Lower lobe of right lung (tissue), 2 donors: ENCODE measurements around the gene LRCH1. TPM values are rescaled to one million over a fixed set of nuclear protein-coding genes. Genes with fewer than 3 reads are reported as not detected.
A peak's percentile ranks its signal among the peaks of the same experiment; 100 is the strongest.

Source experiments
- ATAC-seq, 2 donors: fragments of 200-7000 bp; cut with Tn5 transposase; one replicate each; pipeline ENCODE4 v1.9.1; 2020 to 2022; ENCODE audit warnings: mild to moderate bottlenecking in 2 of 2, moderate library complexity in 2 of 2
- DNase-seq: peaks from one replicate; pipeline ENCODE4 v3.0.0-alpha.2; 2020
- H3K27ac ChIP-seq: fragments of 200-600 bp; one replicate; pipeline ENCODE4 v1.8.0; 2022
- H3K27me3 ChIP-seq: fragments of 200-600 bp; one replicate; pipeline ENCODE4 v1.8.0; 2022; ENCODE audit warnings: low read depth
- H3K36me3 ChIP-seq: fragments of 200-600 bp; one replicate; pipeline ENCODE4 v1.8.0; 2022; ENCODE audit warnings: mild to moderate bottlenecking
- H3K4me1 ChIP-seq: fragments of 200-600 bp; one replicate; pipeline ENCODE4 v1.8.0; 2022
- H3K4me3 ChIP-seq: fragments of 200-600 bp; one replicate; pipeline ENCODE4 v1.8.0; 2022; ENCODE audit warnings: mild to moderate bottlenecking
- H3K9me3 ChIP-seq: fragments of 200-600 bp; one replicate; pipeline ENCODE4 v1.8.0; 2022
- CTCF ChIP-seq: fragments of 200-600 bp; IDR thresholded peaks from one replicate; pipeline ENCODE4 v1.8.0; 2022; ENCODE audit warnings: antibody characterized with exemption, mild to moderate bottlenecking
- intact Hi-C: fragments of 100-400 bp; cut with DNase I; formaldehyde crosslinking; loops from one replicate; pipeline ENCODE4 v1.11.0; 2022
- total RNA-seq: library from RNA; stranded (reverse); fragmentation: NEBNext Ultra II Directional; extraction: Animal tissue kit (Norgen Biotek cat#: 25700); gene quantifications from one replicate; pipeline ENCODE4 v1.2.1, GENCODE V29; 2021
- donor health status: DM: no; HTN: yes; CAD: no; lungs with severe emphysema.

The LRCH1 gene
- total RNA-seq, 1 donor from 2014 or later = 25.9 TPM

DNA sequence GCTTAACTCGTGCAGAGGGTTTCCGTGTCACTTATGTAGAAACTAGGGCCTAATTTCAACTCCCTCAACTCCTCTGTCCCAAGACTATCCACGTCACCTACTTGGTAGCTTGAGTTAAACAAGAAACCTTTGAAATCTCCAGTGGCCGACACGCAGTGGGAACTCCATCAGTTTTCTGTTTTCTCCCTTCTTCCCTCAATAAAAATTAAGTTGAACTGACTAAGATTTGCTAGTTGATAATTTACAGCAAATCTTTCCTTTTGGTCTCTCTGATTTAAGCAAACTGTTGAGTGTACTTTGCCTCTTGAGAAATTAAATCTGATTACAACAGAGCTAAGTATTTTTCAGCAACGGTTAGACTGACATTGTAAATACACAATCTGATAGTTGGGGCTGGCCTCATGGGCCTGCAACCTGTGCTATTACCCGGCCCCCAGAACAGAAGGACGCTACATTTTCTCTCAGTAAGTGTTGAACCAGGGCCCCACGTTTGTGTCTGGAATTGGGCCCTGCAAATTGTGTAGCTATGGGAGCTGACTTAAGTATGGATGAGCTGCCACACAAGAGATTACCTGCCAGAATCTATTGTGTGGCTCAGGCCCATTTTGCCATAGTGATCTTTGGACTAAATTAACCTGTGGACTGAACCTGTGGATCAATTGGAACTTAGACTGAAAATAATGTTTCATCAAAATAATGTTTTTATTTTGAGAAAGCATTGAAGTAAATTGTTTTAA, 244.7 kb downstream of the LRCH1 start:
- Histone ChIP-seq H3K9me3 (no peaks in the 10 kb centered on the region), H3K36me3 (no peaks in the 10 kb centered on the region), H3K27ac (peak overlapping the region; percentile 95), H3K4me3 (peak overlapping the region; percentile 91), H3K27me3 (no peaks in the 10 kb centered on the region), H3K4me1 (peaks cover 37% of the 10 kb centered on the region)
- intact Hi-C loops = no loop called here
- no peak for TF ChIP-seq CTCF
- ATAC-seq (peak in 1 of 2 donors; percentile 40), DNase-seq (no peak)

- ATAC-seq (no peak), DNase-seq (no peak)
- no peak overlapping the region for H3K4me3 ChIP-seq
- peaks cover 27% of the 10 kb centered on the region for H3K4me1 ChIP-seq
- intact Hi-C loops = no loop called here
- H3K9me3 ChIP-seq = no peaks in the 10 kb centered on the region
- no peaks in the 10 kb centered on the region for H3K27me3 ChIP-seq
- no peak overlapping the region for H3K27ac ChIP-seq
- no peak for TF ChIP-seq CTCF
- no peaks in the 10 kb centered on the region for H3K36me3 ChIP-seq
Observed at GRCh38 chr13:46799139-46799538, 246.2 kb downstream of the LRCH1 start.

DNA sequence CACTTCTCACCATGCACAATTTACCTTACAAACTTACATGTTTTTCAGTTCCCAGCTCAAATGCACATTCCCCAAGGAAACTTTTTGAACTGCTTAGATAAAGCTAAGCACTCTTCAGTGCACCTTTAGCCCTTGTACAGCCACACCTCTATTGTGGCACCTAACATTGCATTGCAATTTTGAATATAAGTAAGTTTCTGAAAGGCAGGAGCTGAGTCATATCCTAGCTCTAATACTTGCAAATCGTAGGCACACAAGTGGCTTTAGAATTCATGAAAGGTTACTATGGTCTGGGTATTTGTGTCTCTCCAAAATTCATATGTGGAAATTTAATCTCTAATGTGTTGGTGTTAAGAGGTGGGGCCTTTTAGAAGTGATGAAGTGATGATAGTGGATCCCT, 248.9 kb downstream of the LRCH1 start:
- intact Hi-C loops = no loop called here
- ATAC-seq (no peak), DNase-seq (no peak)
- no peak overlapping the region for H3K27ac ChIP-seq
- H3K4me3 ChIP-seq = no peak overlapping the region
- TF ChIP-seq CTCF = no peak
- no peaks in the 10 kb centered on the region for H3K9me3 ChIP-seq
- no peaks in the 10 kb centered on the region for H3K27me3 ChIP-seq
- peaks cover 6% of the 10 kb centered on the region for H3K4me1 ChIP-seq
- H3K36me3 ChIP-seq = no peaks in the 10 kb centered on the region

Other genes with a start within 250 kb of the LRCH1 start
- 3.5 TPM for gene RUBCNL, start 165.9 kb upstream of the LRCH1 start, total RNA-seq
- gene ESD, start 244.0 kb downstream of the LRCH1 start, total RNA-seq = 94.6 TPM